GM12892 (cell line): ENCODE measurements around the gene BLVRB.

ENCODE experiments used
- POLR2A ChIP-seq: IDR thresholded peaks from 2 replicates; pipeline ENCODE4 v1.6.1; 2011; ENCODE audit warnings: low read depth, low read length, control low read depth
- POLR2AphosphoS5 ChIP-seq: IDR thresholded peaks from 2 replicates; pipeline ENCODE4 v1.6.1; 2011; ENCODE audit warnings: low read depth, low read length, control low read depth

- no peak for TF ChIP-seq POLR2AphosphoS5
- no peak for TF ChIP-seq POLR2A
Observed at GRCh38 chr19:40492274-40492673, 26.7 kb upstream of the BLVRB start.
